ENCODE data around the gene NPAS2. TPM values are rescaled to one million over a fixed set of nuclear protein-coding genes. Genes with fewer than 3 reads are reported as not detected.

Gene NPAS2
- total and polyA plus RNA-seq, 2 donors (not counting 1 experiment from before 2014, with no cell fraction given), result 3.6 to 4.9 TPM

DNA sequence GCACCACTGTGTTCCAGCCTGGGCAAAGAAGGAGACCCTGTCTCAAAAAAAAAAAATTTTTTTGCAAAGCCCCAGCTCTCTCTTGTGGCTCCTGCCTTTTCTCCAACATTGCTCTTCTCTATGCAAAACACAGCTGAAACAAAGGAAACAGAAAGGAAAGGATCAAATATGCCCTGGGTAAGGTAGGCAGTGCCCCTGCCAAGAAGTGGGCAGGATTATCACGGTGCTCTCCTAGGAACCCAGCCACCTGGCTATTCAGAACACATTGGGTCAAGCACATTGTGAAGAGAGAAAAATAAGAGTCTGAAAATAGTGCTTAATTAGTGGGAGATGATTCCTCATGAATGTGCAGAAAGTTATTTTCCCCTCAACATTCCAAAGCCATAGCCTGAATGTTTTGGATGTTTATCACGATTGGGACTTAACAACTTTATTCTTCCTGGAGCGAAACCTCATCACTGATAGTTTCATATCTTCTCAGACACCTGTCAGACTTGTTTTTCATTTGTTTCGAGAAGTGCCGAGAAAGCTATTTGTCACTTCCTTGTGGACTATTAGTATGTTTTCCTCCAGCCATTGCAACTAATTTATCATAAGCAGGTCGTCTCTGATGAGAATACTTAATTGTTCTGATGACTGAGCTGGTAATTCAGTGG lies 139.4 kb downstream of the NPAS2 start:
- no peak overlapping the region for H2AFZ ChIP-seq (ENCODE audit: low read length)
- H3K4me1 ChIP-seq (ENCODE audit: control insufficient read depth, extremely low read depth, insufficient read depth, low read length), result peaks cover 3% of the 10 kb centered on the region
- H3K27me3 ChIP-seq (ENCODE audit: control insufficient read depth, insufficient read depth, low read length), result no peaks in the 10 kb centered on the region
- no peak overlapping the region for H3K27ac ChIP-seq (ENCODE audit: insufficient read depth, low read length)
- no peak for TF ChIP-seq EZH2 (IDR thresholded peaks at IDR 0.05; ENCODE audit: low read length, missing control alignments)
- TF ChIP-seq, protein P1, sequence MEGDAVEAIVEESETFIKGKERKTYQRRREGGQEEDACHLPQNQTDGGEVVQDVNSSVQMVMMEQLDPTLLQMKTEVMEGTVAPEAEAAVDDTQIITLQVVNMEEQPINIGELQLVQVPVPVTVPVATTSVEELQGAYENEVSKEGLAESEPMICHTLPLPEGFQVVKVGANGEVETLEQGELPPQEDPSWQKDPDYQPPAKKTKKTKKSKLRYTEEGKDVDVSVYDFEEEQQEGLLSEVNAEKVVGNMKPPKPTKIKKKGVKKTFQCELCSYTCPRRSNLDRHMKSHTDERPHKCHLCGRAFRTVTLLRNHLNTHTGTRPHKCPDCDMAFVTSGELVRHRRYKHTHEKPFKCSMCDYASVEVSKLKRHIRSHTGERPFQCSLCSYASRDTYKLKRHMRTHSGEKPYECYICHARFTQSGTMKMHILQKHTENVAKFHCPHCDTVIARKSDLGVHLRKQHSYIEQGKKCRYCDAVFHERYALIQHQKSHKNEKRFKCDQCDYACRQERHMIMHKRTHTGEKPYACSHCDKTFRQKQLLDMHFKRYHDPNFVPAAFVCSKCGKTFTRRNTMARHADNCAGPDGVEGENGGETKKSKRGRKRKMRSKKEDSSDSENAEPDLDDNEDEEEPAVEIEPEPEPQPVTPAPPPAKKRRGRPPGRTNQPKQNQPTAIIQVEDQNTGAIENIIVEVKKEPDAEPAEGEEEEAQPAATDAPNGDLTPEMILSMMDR (conservative IDR thresholded peaks at IDR 0.05 in 1 of 2, IDR thresholded peaks at IDR 0.05 in 1 of 2; ENCODE audit: low read depth in 1 of 2, low read length in 2 of 2), result no peak
- DNase-seq (ENCODE audit: low read depth in 2 of 2), result peak in 1 of 2 donors; percentile 81
- no peaks in the 10 kb centered on the region for H3K36me3 ChIP-seq (ENCODE audit: control insufficient read depth, insufficient read depth, low read length)
- H4K20me1 ChIP-seq (ENCODE audit: control insufficient read depth, extremely low read depth, insufficient read depth, low read length), result no peaks in the 10 kb centered on the region
- H3K79me2 ChIP-seq (ENCODE audit: control insufficient read depth, insufficient read depth, low read length), result no peaks in the 10 kb centered on the region
- no peak overlapping the region for H3K9ac ChIP-seq (ENCODE audit: insufficient read depth, low read length)
- no peaks in the 10 kb centered on the region for H3K9me3 ChIP-seq (ENCODE audit: control insufficient read depth, insufficient read depth, low read depth, low read length)
- no peak overlapping the region for H3K4me3 ChIP-seq (replicated peaks in 1 of 4; ENCODE audit: control extremely low read depth in 1 of 4, insufficient read depth in 1 of 4, low read depth in 3 of 4, low read length in 4 of 4)
- no peak overlapping the region for H3K4me2 ChIP-seq (ENCODE audit: extremely low read depth, insufficient read depth, low read length)

DNA sequence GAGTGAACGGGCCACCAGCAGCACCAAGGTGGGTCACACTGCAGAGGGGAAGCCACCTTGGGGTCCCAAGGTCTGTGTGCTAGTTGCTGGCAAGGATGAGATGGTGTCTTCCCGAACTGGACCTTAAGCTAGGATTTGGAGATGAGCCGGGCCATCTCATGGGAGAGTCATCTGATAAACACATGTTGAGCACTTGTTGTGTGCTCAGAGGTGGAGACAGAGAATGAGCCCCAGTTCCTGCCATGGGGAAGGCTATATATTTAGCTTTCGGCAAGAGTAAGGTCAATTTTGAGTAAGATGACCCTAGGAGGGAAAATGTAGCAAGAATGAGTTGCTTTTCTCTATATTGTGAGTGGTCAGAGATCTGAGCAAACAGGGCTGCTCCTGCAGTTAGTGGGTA lies 140.7 kb downstream of the NPAS2 start:
- Histone ChIP-seq H3K4me2 (ENCODE audit: extremely low read depth, insufficient read depth, low read length) (no peak overlapping the region), H3K9me3 (ENCODE audit: control insufficient read depth, insufficient read depth, low read depth, low read length) (no peaks in the 10 kb centered on the region), H3K36me3 (ENCODE audit: control insufficient read depth, insufficient read depth, low read length) (no peaks in the 10 kb centered on the region), H2AFZ (ENCODE audit: low read length) (no peak overlapping the region), H3K4me3 (replicated peaks in 1 of 4; ENCODE audit: control extremely low read depth in 1 of 4, insufficient read depth in 1 of 4, low read depth in 3 of 4, low read length in 4 of 4) (no peak overlapping the region), H3K4me1 (ENCODE audit: control insufficient read depth, extremely low read depth, insufficient read depth, low read length) (peaks cover 3% of the 10 kb centered on the region), H3K9ac (ENCODE audit: insufficient read depth, low read length) (no peak overlapping the region), H3K79me2 (ENCODE audit: control insufficient read depth, insufficient read depth, low read length) (no peaks in the 10 kb centered on the region), H3K27ac (ENCODE audit: insufficient read depth, low read length) (no peak overlapping the region), H4K20me1 (ENCODE audit: control insufficient read depth, extremely low read depth, insufficient read depth, low read length) (no peaks in the 10 kb centered on the region), H3K27me3 (ENCODE audit: control insufficient read depth, insufficient read depth, low read length) (no peaks in the 10 kb centered on the region)
- DNase-seq (ENCODE audit: low read depth in 2 of 2), result no peak
- no peak for TF ChIP-seq EZH2 (IDR thresholded peaks at IDR 0.05; ENCODE audit: low read length, missing control alignments)
- TF ChIP-seq, protein P1 (conservative IDR thresholded peaks at IDR 0.05 in 1 of 2, IDR thresholded peaks at IDR 0.05 in 1 of 2; ENCODE audit: low read depth in 1 of 2, low read length in 2 of 2), result no peak

DNA sequence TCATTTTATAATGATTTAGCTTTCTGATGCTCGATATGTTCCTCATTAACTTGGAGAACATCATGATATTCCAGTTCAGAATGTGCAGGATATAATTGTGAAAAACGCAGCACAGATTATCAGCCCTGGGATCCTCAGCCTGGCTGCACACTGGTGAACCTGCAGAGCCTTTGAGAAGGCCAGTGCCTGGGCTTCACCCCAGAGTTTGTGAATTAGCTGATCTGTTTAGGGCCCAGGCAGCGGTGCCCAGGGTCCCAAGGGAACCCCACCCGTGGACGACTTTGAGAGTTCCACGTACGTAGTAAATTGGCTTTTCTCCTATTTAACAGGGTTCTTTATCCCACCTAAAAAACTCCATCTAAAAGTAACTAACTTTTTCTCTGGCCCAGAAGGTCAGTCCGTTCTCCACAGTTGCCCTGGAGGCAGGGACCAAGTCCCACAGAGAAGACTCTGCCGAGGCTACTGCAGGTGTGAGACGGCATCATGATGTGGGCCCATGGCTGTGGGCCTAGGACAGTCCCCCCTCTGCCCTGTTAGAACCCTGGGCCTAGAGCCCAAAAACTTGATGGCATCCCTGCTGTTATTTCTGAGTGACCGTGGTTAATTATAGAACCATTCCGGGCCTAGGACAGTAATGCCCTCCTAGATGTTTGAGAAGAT lies 142.6 kb downstream of the NPAS2 start:
- H3K4me3 ChIP-seq (replicated peaks in 1 of 4; ENCODE audit: control extremely low read depth in 1 of 4, insufficient read depth in 1 of 4, low read depth in 3 of 4, low read length in 4 of 4), result no peak overlapping the region
- H3K9ac ChIP-seq (ENCODE audit: insufficient read depth, low read length), result no peak overlapping the region
- no peaks in the 10 kb centered on the region for H3K36me3 ChIP-seq (ENCODE audit: control insufficient read depth, insufficient read depth, low read length)
- H3K27me3 ChIP-seq (ENCODE audit: control insufficient read depth, insufficient read depth, low read length), result no peaks in the 10 kb centered on the region
- H4K20me1 ChIP-seq (ENCODE audit: control insufficient read depth, extremely low read depth, insufficient read depth, low read length), result no peaks in the 10 kb centered on the region
- H3K9me3 ChIP-seq (ENCODE audit: control insufficient read depth, insufficient read depth, low read depth, low read length), result no peaks in the 10 kb centered on the region
- no peak overlapping the region for H3K4me2 ChIP-seq (ENCODE audit: extremely low read depth, insufficient read depth, low read length)
- TF ChIP-seq, protein P1 (conservative IDR thresholded peaks at IDR 0.05 in 1 of 2, IDR thresholded peaks at IDR 0.05 in 1 of 2; ENCODE audit: low read depth in 1 of 2, low read length in 2 of 2), result no peak
- TF ChIP-seq EZH2 (IDR thresholded peaks at IDR 0.05; ENCODE audit: low read length, missing control alignments), result no peak
- H2AFZ ChIP-seq (ENCODE audit: low read length), result no peak overlapping the region
- no peaks in the 10 kb centered on the region for H3K79me2 ChIP-seq (ENCODE audit: control insufficient read depth, insufficient read depth, low read length)
- H3K4me1 ChIP-seq (ENCODE audit: control insufficient read depth, extremely low read depth, insufficient read depth, low read length), result peaks cover 3% of the 10 kb centered on the region
- H3K27ac ChIP-seq (ENCODE audit: insufficient read depth, low read length), result no peak overlapping the region
- no peak for DNase-seq (ENCODE audit: low read depth in 2 of 2)
